Ishikawa (cell line): Measurements from ENCODE around the gene KLF9.

Experiments used
- EP300 ChIP-seq: IDR thresholded peaks from 2 replicates; pipeline ENCODE4 v1.6.1; 2012; ENCODE audit warnings: borderline replicate concordance
- MAX ChIP-seq: IDR thresholded peaks from 2 replicates; pipeline ENCODE4 v1.6.1; 2012
- TAF1 ChIP-seq: IDR thresholded peaks from 2 replicates; pipeline ENCODE4 v1.6.1; 2012; ENCODE audit warnings: low read depth, mild to moderate bottlenecking
- YY1 ChIP-seq: IDR thresholded peaks from 2 replicates; pipeline ENCODE4 v1.6.1; 2012; ENCODE audit warnings: low read depth
- ZBTB7A ChIP-seq: IDR thresholded peaks from 2 replicates; pipeline ENCODE4 v1.6.1; 2012; ENCODE audit warnings: low read depth
- TF ChIP-seq, protein P1 (sequence below): IDR thresholded peaks from 2 replicates; pipeline ENCODE4 v1.6.1; 2012; ENCODE audit warnings: low read depth, mild to moderate bottlenecking

DNA sequence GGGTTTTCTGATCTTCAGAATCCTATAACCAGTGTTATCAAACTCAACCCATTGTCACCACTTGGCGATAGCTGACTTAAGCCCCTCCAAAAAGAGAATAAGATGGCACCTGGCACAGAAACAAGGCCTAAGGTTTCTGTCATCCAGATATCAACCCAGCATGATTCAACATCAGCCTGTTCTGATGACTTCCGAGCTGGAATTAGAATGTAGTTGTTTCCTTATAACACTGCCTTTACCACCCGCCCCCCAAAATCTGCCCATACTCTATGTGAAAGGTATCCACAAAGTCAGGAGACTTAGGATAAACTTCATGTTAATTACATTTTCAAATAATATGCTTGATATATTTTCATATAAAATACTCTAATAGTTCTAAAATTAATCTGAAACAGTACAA, 5.2 kb downstream of the KLF9 start:
- TF ChIP-seq EP300, result no peak
- no peak for TF ChIP-seq TAF1
- TF ChIP-seq YY1, result no peak
- TF ChIP-seq, protein P1, sequence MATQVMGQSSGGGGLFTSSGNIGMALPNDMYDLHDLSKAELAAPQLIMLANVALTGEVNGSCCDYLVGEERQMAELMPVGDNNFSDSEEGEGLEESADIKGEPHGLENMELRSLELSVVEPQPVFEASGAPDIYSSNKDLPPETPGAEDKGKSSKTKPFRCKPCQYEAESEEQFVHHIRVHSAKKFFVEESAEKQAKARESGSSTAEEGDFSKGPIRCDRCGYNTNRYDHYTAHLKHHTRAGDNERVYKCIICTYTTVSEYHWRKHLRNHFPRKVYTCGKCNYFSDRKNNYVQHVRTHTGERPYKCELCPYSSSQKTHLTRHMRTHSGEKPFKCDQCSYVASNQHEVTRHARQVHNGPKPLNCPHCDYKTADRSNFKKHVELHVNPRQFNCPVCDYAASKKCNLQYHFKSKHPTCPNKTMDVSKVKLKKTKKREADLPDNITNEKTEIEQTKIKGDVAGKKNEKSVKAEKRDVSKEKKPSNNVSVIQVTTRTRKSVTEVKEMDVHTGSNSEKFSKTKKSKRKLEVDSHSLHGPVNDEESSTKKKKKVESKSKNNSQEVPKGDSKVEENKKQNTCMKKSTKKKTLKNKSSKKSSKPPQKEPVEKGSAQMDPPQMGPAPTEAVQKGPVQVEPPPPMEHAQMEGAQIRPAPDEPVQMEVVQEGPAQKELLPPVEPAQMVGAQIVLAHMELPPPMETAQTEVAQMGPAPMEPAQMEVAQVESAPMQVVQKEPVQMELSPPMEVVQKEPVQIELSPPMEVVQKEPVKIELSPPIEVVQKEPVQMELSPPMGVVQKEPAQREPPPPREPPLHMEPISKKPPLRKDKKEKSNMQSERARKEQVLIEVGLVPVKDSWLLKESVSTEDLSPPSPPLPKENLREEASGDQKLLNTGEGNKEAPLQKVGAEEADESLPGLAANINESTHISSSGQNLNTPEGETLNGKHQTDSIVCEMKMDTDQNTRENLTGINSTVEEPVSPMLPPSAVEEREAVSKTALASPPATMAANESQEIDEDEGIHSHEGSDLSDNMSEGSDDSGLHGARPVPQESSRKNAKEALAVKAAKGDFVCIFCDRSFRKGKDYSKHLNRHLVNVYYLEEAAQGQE, result no peak
- TF ChIP-seq ZBTB7A, result no peak
- no peak for TF ChIP-seq MAX
